Pancreas (tissue), 10 donors: Measurements from ENCODE around the gene HPN. TPM values are rescaled to one million over a fixed set of nuclear protein-coding genes. Genes with fewer than 3 reads are reported as not detected.

Experiments
- ATAC-seq, 4 donors: fragments of 200-7000 bp; cut with Tn5 transposase; one replicate each; pipeline versions ENCODE4 v1.8.0 to v1.9.1; 2020; ENCODE audit warnings: mild to moderate bottlenecking in 4 of 4, moderate library complexity in 4 of 4
- DNase-seq, 6 donors: peaks; one replicate each; pipeline ENCODE4 v3.0.0-alpha.2; 2020
- FAIRE-seq: peaks from 2 replicates; lab custom pipeline; 2012; peaks lifted over from hg19 to GRCh38; lab: Jason Lieb, UNC
- H3K27ac ChIP-seq, 4 donors: fragments of 200-600 bp; sonication (generic); 1 replicate in 3 of 4; 2 replicates in 1 of 4; pipeline versions ENCODE4 v1.5.0 to v1.8.0; 2020
- H3K27me3 ChIP-seq, 4 donors: fragments of 200-600 bp; one replicate each; pipeline ENCODE4 v1.8.0; 2021
- H3K36me3 ChIP-seq, 3 donors: fragments of 200-600 bp; sonication (generic) in 1 of 3; one replicate each; pipeline versions ENCODE4 v1.5.0 to v1.8.0; 2020 to 2021
- H3K4me1 ChIP-seq, 3 donors: fragments of 200-600 bp; one replicate each; pipeline ENCODE4 v1.8.0; 2021
- H3K4me3 ChIP-seq, 4 donors: fragments of 200-600 bp; sonication (generic) in 2 of 4; one replicate each; pipeline versions ENCODE4 v1.5.0 to v1.8.0; 2020 to 2021
- H3K9me3 ChIP-seq, 4 donors: fragments of 200-600 bp; one replicate each; pipeline ENCODE4 v1.8.0; 2021
- WGBS, 2 donors: extraction: QIAGEN DNeasy Blood & Tissue Kit; methylation state at CpG; one replicate each; pipeline ENCODE4 v1.1.7; 2013; 5-methylcytosine and 5-hydroxymethylcytosine counted together
- intact Hi-C, 3 donors: fragments of 100-400 bp; cut with DNase I; formaldehyde crosslinking; loops; one replicate each; pipeline versions ENCODE4 v1.11.1 to v1.14.2; 2022
- polyA plus RNA-seq, 2 donors: library from polyadenylated mRNA; stranded (reverse); fragments of 200-250 nt; gene quantifications; one replicate each; pipeline ENCODE4 v1.2.3, GENCODE V29; 2013
- total RNA-seq, 6 donors: library from RNA; stranded (reverse); fragmentation: NEBNext Ultra II Directional in 4 of 6; extraction: Animal tissue kit (Norgen Biotek cat#: 25700) in 4 of 6; gene quantifications; one replicate each; pipeline versions ENCODE4 v1.2.1 to v1.2.4, GENCODE V29; 2021 to 2023
- TF ChIP-seq, protein P1 (sequence below), 4 donors: fragments of 200-600 bp; sonication (generic) in 3 of 4; IDR thresholded peaks; one replicate each; pipeline versions ENCODE4 v1.5.0 to v1.8.0; 2021; ENCODE audit warnings: antibody characterized with exemption in 4 of 4
- donor health status: healthy with polysubstance abuse.
- donor health status: DM: no; HTN: no; CAD: no; lungs with moderate emphysema.
- donor health status: DM: no; HTN: no; CAD: no.
- donor health status: control.
- donor health status: control.
- donor health status: Bipolar disorder and iron deficiency.
- donor health status: DM: yes; HTN: yes; CAD: no.
- donor health status: DM: no; HTN: no; CAD: no.
- donor health status: DM: no; HTN: no; CAD: no.
- donor health status: DM: yes; HTN: yes; CAD: no.

HPN gene
- total and polyA plus RNA-seq, 8 donors, result 93.0 to 238 (median 124) TPM

DNA sequence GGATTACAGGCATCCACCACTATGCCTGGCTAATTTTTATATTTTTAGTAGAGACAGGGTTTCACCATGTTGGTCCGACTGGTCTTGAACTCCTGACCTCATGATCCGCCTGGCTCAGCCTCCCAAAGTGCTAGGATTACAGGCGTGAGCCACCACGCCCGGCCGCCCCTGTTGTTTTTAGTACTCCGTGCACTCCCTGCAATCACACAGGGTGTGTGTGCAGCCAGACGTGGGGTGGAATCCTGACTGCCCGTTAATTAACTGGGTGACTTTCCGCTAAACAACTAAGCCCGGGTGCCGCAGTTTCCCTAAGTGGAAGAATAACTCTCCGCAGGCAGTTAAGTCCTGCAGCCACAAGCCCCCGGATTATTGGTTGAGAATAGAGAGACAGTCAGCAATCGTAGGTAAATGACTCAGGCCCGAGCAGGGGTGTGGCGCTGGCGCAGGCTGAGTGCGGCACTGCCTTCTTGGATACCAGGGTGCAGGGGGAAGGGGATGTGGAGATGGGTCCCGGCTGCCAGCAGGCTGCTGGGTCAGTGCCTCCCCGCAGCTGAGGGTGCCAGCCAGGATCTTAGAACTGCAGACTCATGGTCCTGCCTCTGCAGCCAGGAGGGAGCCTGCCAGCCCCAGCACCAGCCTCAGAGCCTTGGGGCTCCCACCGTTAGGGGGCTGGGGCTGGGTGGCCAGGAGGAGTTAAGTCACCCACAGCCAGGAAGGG is 68.0 kb downstream of the HPN start:
- WGBS, 2 donors, result 83 to 87% methylated on average over 22 of the region's 22 CpGs

DNA sequence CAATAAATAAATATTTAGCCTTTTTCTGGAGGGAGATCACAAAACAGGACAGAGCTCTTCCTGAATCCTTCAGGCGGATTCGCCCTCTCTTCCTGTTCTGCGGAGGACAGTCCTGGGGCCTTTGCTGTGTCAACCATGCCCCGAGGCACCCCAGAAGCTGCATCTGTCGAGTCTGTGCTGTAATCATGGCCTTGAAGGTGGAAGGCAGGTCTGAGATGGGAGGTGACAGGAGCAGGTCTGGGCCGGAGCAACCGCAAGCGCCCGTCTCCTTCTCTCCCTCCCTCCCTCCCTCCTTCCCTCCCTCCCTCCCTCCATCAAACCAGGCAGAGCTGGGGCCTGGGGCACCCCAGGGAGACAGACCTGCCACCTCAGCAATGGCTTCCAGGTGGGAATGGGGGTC is 69.5 kb downstream of the HPN start:
- no peak for FAIRE-seq
- no peaks in the 10 kb centered on the region for H3K9me3 ChIP-seq
- no peaks in the 10 kb centered on the region for H3K27me3 ChIP-seq
- H3K27ac ChIP-seq, result no peak overlapping the region
- H3K36me3 ChIP-seq, result no peaks in the 10 kb centered on the region
- H3K4me1 ChIP-seq, result peaks cover 0 to 3% (median 0%) of the 10 kb centered on the region in 3 donors
- WGBS, 2 donors, result 66 to 71% methylated on average over 9 of the region's 9 CpGs
- intact Hi-C loops, result no loop called here
- no peak for ATAC-seq
- H3K4me3 ChIP-seq, result no peak overlapping the region
- TF ChIP-seq, protein P1, sequence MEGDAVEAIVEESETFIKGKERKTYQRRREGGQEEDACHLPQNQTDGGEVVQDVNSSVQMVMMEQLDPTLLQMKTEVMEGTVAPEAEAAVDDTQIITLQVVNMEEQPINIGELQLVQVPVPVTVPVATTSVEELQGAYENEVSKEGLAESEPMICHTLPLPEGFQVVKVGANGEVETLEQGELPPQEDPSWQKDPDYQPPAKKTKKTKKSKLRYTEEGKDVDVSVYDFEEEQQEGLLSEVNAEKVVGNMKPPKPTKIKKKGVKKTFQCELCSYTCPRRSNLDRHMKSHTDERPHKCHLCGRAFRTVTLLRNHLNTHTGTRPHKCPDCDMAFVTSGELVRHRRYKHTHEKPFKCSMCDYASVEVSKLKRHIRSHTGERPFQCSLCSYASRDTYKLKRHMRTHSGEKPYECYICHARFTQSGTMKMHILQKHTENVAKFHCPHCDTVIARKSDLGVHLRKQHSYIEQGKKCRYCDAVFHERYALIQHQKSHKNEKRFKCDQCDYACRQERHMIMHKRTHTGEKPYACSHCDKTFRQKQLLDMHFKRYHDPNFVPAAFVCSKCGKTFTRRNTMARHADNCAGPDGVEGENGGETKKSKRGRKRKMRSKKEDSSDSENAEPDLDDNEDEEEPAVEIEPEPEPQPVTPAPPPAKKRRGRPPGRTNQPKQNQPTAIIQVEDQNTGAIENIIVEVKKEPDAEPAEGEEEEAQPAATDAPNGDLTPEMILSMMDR (IDR thresholded peaks at IDR 0.05), result no peak
- DNase-seq, result no peak

More for the DNA sequence above, 68.0 kb downstream of the HPN start:
- Histone ChIP-seq H3K27ac (no peak overlapping the region), H3K4me3 (no peak overlapping the region), H3K9me3 (no peaks in the 10 kb centered on the region), H3K27me3 (no peaks in the 10 kb centered on the region), H3K36me3 (no peaks in the 10 kb centered on the region), H3K4me1 (peaks cover 0 to 3% (median 0%) of the 10 kb centered on the region in 3 donors)
- FAIRE-seq, result no peak
- no peak for DNase-seq
- intact Hi-C loops, result no loop called here
- TF ChIP-seq, protein P1 (IDR thresholded peaks at IDR 0.05), result no peak
- ATAC-seq, result peak in 2 of 4 donors; percentile 10 to 11

DNA sequence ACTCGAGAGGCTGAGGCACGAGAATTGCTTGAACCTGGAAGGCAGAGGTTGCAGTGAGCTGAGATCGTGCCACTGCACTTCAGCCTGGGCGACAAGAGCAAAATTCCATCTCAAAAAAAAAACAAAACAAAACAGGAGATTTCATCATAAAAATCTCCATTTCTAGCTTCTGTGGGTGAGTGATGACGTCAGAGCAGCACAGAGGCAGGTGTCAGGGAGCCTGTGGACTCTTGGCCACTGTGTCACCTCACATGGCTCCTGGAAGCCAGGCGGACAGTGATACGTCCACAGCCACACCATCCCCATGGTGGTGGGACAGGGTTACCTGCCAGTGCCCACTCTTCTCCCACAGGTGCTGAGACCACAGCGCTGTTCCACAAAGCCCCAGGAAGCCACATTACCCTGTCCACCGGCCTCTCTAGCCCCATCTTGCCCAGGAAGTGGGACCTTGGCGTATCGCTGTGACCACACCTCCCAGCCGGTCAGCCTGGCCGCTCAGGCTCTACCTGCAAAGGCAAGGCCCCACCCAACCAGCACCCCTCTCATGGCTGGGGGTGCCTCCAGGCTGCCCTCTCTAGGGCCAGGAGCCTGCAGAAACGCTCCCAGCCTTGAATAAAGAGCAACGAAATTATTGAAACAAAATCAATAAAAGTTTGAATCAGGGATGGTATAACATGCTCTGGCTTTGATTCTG is 71.6 kb downstream of the HPN start:
- intact Hi-C loops, result no loop called here
- 87 to 91% methylated on average over 15 of the region's 15 CpGs for WGBS, 2 donors
- DNase-seq, result peak in 1 of 6 donors; percentile 30
- Histone ChIP-seq H3K9me3 (no peaks in the 10 kb centered on the region), H3K27ac (no peak overlapping the region), H3K36me3 (no peaks in the 10 kb centered on the region), H3K27me3 (no peaks in the 10 kb centered on the region), H3K4me3 (no peak overlapping the region), H3K4me1 (peaks cover 0 to 3% (median 0%) of the 10 kb centered on the region in 3 donors)
- ATAC-seq, result no peak
- no peak for FAIRE-seq
- TF ChIP-seq, protein P1 (IDR thresholded peaks at IDR 0.05), result no peak

DNA sequence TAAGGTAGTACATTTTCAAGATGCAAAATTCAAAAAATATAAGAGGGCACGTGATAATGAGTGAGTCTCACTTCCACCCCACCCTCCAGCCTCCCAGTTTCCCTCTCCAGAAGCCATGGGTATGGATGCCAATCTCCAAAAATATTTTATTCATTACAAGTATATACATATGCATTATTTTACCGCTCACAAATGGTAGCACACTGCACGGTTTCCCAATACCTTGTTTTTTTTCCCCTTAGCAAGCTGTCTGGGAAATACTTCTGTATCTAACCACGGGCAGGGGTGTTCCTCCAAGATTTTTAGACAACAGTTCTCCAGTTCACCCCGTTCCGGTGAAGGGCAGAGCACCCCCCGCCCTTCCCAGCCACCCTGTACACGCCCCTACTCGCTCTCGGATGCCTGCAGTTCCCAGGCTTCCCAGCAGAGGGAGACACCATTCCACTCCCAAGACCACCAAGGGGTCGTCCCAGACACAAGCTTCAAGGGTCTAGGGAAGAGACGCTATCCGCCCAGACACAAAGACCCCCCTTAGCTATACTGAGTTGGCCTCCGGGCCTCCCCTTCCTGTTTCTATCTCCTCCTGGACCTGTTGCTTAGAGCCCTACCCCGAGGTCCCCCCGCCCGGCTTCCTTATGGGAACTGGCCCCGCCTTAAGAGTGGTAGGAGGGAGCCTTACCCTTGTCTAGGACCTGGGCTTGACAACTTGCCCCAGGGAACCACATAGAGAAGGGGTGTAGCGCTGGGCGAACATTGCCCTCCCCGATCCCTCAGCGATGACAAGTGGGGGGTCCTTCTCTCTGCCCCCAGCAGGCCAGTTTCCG is 73.0 kb downstream of the HPN start:
- peaks cover 0 to 3% (median 0%) of the 10 kb centered on the region in 3 donors for H3K4me1 ChIP-seq
- DNase-seq, result peak in 3 of 6 donors; percentile 70 to 89 (median 74)
- H3K27me3 ChIP-seq, result no peaks in the 10 kb centered on the region
- no peak for FAIRE-seq
- intact Hi-C loops, result no loop called here
- WGBS, 2 donors, result 6 to 9% methylated on average over 23 of the region's 23 CpGs
- H3K9me3 ChIP-seq, result no peaks in the 10 kb centered on the region
- TF ChIP-seq, protein P1 (IDR thresholded peaks at IDR 0.05), result peak; percentile 77 to 96 (median 86)
- peak overlapping the region in 1 of 4 donors; percentile 11 for H3K27ac ChIP-seq
- peak overlapping the region in 3 of 4 donors; percentile 3 to 44 (median 41) for H3K4me3 ChIP-seq
- peak; percentile 66 to 84 (median 80) for ATAC-seq
- H3K36me3 ChIP-seq, result no peaks in the 10 kb centered on the region
